H1 (cell line): ENCODE results near the gene PCIF1. TPM values are rescaled to one million over a fixed set of nuclear protein-coding genes. Genes with fewer than 3 reads are reported as not detected.

Experiments
- CTCF ChIA-PET: fragments of 300-600 bp; sonication (Branson Sonifier 250); formaldehyde crosslinking; loops from one replicate; lab custom pipeline; 2021; ENCODE audit not compliant: partially characterized antibody; lab: Charles Lee
- POLR2A ChIA-PET: fragments of 300-600 bp; sonication (Branson Sonifier 250); formaldehyde crosslinking; loops from one replicate; lab custom pipeline; 2021; ENCODE audit warnings: inconsistent platforms; ENCODE audit not compliant: partially characterized antibody; lab: Charles Lee
- DNase-seq, 2 experiments: peaks; one replicate each; pipeline versions ENCODE4 v3.0.0 to v3.0.0-alpha.2; 2010 to 2022; ENCODE audit warnings: low spot score in 2 of 2, low read depth in 1 of 2, mixed read lengths in 1 of 2
- FAIRE-seq: peaks from 2 replicates; lab custom pipeline; 2011; peaks lifted over from hg19 to GRCh38; lab: Jason Lieb, UNC
- H2AFZ ChIP-seq: 2 replicates; pipeline ENCODE4 v1.8.1; 2012; ENCODE audit warnings: low read length, inconsistent platforms
- H2AK5ac ChIP-seq: 2 replicates; pipeline ENCODE4 v1.6.1; 2013; ENCODE audit warnings: low read depth, low read length
- H2BK120ac ChIP-seq: replicated peaks from 2 replicates; pipeline ENCODE3; 2013; ENCODE audit warnings: low read depth, low read length, inconsistent platforms
- H2BK12ac ChIP-seq: 2 replicates; pipeline ENCODE4 v1.6.1; 2013; ENCODE audit warnings: low read depth, low read length
- H2BK15ac ChIP-seq: 2 replicates; pipeline ENCODE4 v1.6.1; 2013; ENCODE audit warnings: low read length
- H2BK20ac ChIP-seq: 2 replicates; pipeline ENCODE4 v1.6.1; 2013; ENCODE audit warnings: low read length
- H2BK5ac ChIP-seq: 2 replicates; pipeline ENCODE4 v1.6.1; 2013; ENCODE audit warnings: low read depth, low read length
- H3K14ac ChIP-seq: 2 replicates; pipeline ENCODE4 v1.6.1; 2013; ENCODE audit warnings: inconsistent platforms; ENCODE audit not compliant: insufficient read length
- H3K18ac ChIP-seq: 2 replicates; pipeline ENCODE4 v1.6.1; 2013; ENCODE audit warnings: low read length; ENCODE audit errors: extremely low read depth
- H3K23ac ChIP-seq: 2 replicates; pipeline ENCODE4 v1.6.1; 2013; ENCODE audit warnings: inconsistent platforms; ENCODE audit not compliant: insufficient read length
- H3K23me2 ChIP-seq: 2 replicates; pipeline ENCODE4 v1.6.1; 2013; ENCODE audit warnings: low read depth, low read length
- H3K27ac ChIP-seq: 2 replicates; pipeline ENCODE4 v1.6.1; 2011; ENCODE audit warnings: low read depth, low read length, inconsistent platforms
- H3K27me3 ChIP-seq, 4 experiments: replicated peaks in 1 of 4; 1 replicate in 1 of 4; 2 replicates in 3 of 4; pipeline versions ENCODE4 v1.6.1 to v1.8.1; 2011 to 2013; ENCODE audit warnings: low read length in 3 of 4, mild to moderate bottlenecking in 3 of 4, inconsistent platforms in 2 of 4, mixed read lengths in 2 of 4, moderate library complexity in 1 of 4; ENCODE audit not compliant: control insufficient read depth in 3 of 4, insufficient read depth in 3 of 4; ENCODE audit errors: extremely low read depth in 1 of 4
- H3K36me3 ChIP-seq, 4 experiments: 2 replicates each; pipeline versions ENCODE4 v1.6.1 to v1.8.1; 2011 to 2013; ENCODE audit warnings: mild to moderate bottlenecking in 4 of 4, low read length in 3 of 4, moderate library complexity in 2 of 4, control low read depth in 1 of 4, inconsistent platforms in 1 of 4; ENCODE audit not compliant: insufficient read depth in 4 of 4, control insufficient read depth in 2 of 4
- H3K4ac ChIP-seq: replicated peaks from 2 replicates; pipeline ENCODE3; 2013; ENCODE audit warnings: low read length, low read depth, mixed read lengths, inconsistent platforms; ENCODE audit not compliant: insufficient read length
- H3K4me1 ChIP-seq, 4 experiments: replicated peaks in 1 of 4; 1 replicate in 1 of 4; 2 replicates in 3 of 4; pipeline versions ENCODE4 v1.6.1 to v1.8.1; 2011 to 2013; ENCODE audit warnings: low read length in 3 of 4, inconsistent platforms in 2 of 4, mixed read lengths in 1 of 4; ENCODE audit not compliant: insufficient read depth in 4 of 4, control insufficient read depth in 3 of 4
- H3K4me2 ChIP-seq, 2 experiments: 2 replicates each; pipeline versions ENCODE4 v1.6.1 to v1.8.1; 2011 to 2013; ENCODE audit warnings: low read depth in 2 of 2, low read length in 2 of 2, control low read depth in 1 of 2, inconsistent platforms in 1 of 2, mild to moderate bottlenecking in 1 of 2; ENCODE audit not compliant: insufficient read depth in 1 of 2
- H3K4me3 ChIP-seq, 4 experiments: fragments of 200-600, 300-600 bp in 1 of 4; sonication (generic), shearing (Covaris generic), sonication (Bioruptor Twin) in 1 of 4; 2 replicates each; pipeline versions ENCODE4 v1.5.1 to v1.8.1; 2011 to 2016; ENCODE audit warnings: low read length in 4 of 4, low read depth in 3 of 4, control low read depth in 2 of 4, inconsistent platforms in 2 of 4, mild to moderate bottlenecking in 2 of 4, mixed read lengths in 1 of 4, moderate library complexity in 1 of 4; ENCODE audit not compliant: insufficient read depth in 2 of 4; ENCODE audit errors: extremely low read depth in 1 of 4
- H3K56ac ChIP-seq: replicated peaks from 2 replicates; pipeline ENCODE3; 2013; ENCODE audit warnings: low read depth, mild to moderate bottlenecking, mixed read lengths, low read length, inconsistent platforms; ENCODE audit not compliant: insufficient read length
- H3K79me1 ChIP-seq: 2 replicates; pipeline ENCODE4 v1.6.1; 2013; ENCODE audit warnings: low read depth, low read length, control low read depth
- H3K79me2 ChIP-seq, 2 experiments: 2 replicates each; pipeline versions ENCODE4 v1.6.1 to v1.8.1; 2012 to 2013; ENCODE audit warnings: low read length in 2 of 2, mild to moderate bottlenecking in 2 of 2, inconsistent platforms in 1 of 2; ENCODE audit not compliant: insufficient read depth in 2 of 2, control insufficient read depth in 1 of 2
- H3K9ac ChIP-seq, 4 experiments: replicated peaks in 1 of 4; 1 replicate in 1 of 4; 2 replicates in 3 of 4; pipeline versions ENCODE4 v1.6.1 to v1.8.1; 2011 to 2013; ENCODE audit warnings: low read depth in 3 of 4, low read length in 3 of 4, control low read depth in 2 of 4, mild to moderate bottlenecking in 2 of 4, moderate library complexity in 2 of 4, inconsistent platforms in 1 of 4; ENCODE audit errors: extremely low read depth in 1 of 4
- H3K9me3 ChIP-seq, 2 experiments: 2 replicates each; pipeline versions ENCODE4 v1.6.1 to v1.8.1; 2012 to 2013; ENCODE audit warnings: mild to moderate bottlenecking in 2 of 2, moderate library complexity in 2 of 2, control low read depth in 1 of 2, inconsistent platforms in 1 of 2, low read depth in 1 of 2, low read length in 1 of 2, mixed read lengths in 1 of 2; ENCODE audit not compliant: insufficient read depth in 2 of 2
- H4K20me1 ChIP-seq, 2 experiments: replicated peaks in 1 of 2; 2 replicates each; pipeline versions ENCODE3 to v1.8.1; 2011 to 2013; ENCODE audit warnings: inconsistent platforms in 2 of 2, low read length in 2 of 2, mild to moderate bottlenecking in 1 of 2; ENCODE audit not compliant: insufficient read depth in 2 of 2, control insufficient read depth in 1 of 2
- H4K5ac ChIP-seq: 2 replicates; pipeline ENCODE4 v1.6.1; 2013; ENCODE audit warnings: low read length, low read depth, mixed read lengths, inconsistent platforms; ENCODE audit not compliant: insufficient read length
- H4K8ac ChIP-seq: 2 replicates; pipeline ENCODE4 v1.8.0; 2013; ENCODE audit warnings: mild to moderate bottlenecking, moderate library complexity, low read length, inconsistent platforms; ENCODE audit not compliant: insufficient read depth; ENCODE audit errors: extremely low read depth
- H4K91ac ChIP-seq: replicated peaks from 2 replicates; pipeline ENCODE3; 2013; ENCODE audit warnings: low read length, mixed read lengths, inconsistent platforms; ENCODE audit not compliant: insufficient read length
- GABPA ChIP-seq: IDR thresholded peaks from 2 replicates; pipeline ENCODE4 v1.6.1; 2011; ENCODE audit warnings: mild to moderate bottlenecking, low read length, moderate library complexity, borderline replicate concordance; ENCODE audit not compliant: insufficient read depth
- KDM4A ChIP-seq: IDR thresholded peaks from one replicate; pipeline ENCODE4 v1.7.1; 2012; ENCODE audit warnings: low read depth, mild to moderate bottlenecking, moderate library complexity, low read length, inconsistent platforms; ENCODE audit not compliant: severe bottlenecking
- POLR2A ChIP-seq, 2 experiments: IDR thresholded peaks; 1 replicate in 1 of 2; 2 replicates in 1 of 2; pipeline ENCODE4 v1.6.1; 2011; ENCODE audit warnings: low read depth in 2 of 2, low read length in 2 of 2, mild to moderate bottlenecking in 2 of 2; ENCODE audit errors: control extremely low read depth in 1 of 2
- POLR2AphosphoS5 ChIP-seq: IDR thresholded peaks from 2 replicates; pipeline ENCODE4 v1.6.1; 2011; ENCODE audit warnings: low read depth, low read length
- SIX5 ChIP-seq: IDR thresholded peaks from 2 replicates; pipeline ENCODE4 v1.6.1; 2011; ENCODE audit warnings: mild to moderate bottlenecking, low read depth, low read length
- WGBS, 2 experiments: shearing (Covaris generic) in 1 of 2; methylation state at CpG; one replicate each; pipeline versions ENCODE4 v1.1.6 to v1.1.7; 2013 to 2015; ENCODE audit warnings: low lambda C conversion rate in 2 of 2, mixed read lengths in 2 of 2, inconsistent platforms in 1 of 2, low coverage in 1 of 2, missing lambda C conversion rate in 1 of 2; ENCODE audit not compliant: insufficient replicate concordance in 2 of 2, insufficient coverage in 1 of 2, insufficient read length in 1 of 2; ENCODE audit errors: extremely low coverage in 1 of 2, missing lambda C conversion rate in 1 of 2; 5-methylcytosine and 5-hydroxymethylcytosine counted together
- polyA plus RNA-seq, 7 experiments: library from polyadenylated mRNA; depleted of rRNA in 3 of 7; stranded (reverse) in 5 of 7; unstranded in 2 of 7; fragments of >200 nt in 5 of 7; fragments of 200-250 nt in 2 of 7; gene quantifications; 1 replicate in 5 of 7; 2 replicates in 1 of 7; 4 replicates in 1 of 7; pipeline versions ENCODE4 v1.2.1 to v1.2.3, GENCODE V29; 2011 to 2013; ENCODE audit warnings: missing spikeins in 2 of 7, mixed read lengths in 2 of 7
- total RNA-seq: library from RNA; stranded (reverse); fragmentation: NEBNext Ultra II Directional; extraction: Animal tissue kit (Norgen Biotek cat#: 25700); gene quantifications from 2 replicates; pipeline ENCODE4 v1.2.1, GENCODE V29; 2021

Gene PCIF1
- total and polyA plus RNA-seq, 2 of the 8 experiments (the other 6 are each of a cell fraction or from before 2014, with no cell fraction given): 30.3 to 30.6 TPM

DNA sequence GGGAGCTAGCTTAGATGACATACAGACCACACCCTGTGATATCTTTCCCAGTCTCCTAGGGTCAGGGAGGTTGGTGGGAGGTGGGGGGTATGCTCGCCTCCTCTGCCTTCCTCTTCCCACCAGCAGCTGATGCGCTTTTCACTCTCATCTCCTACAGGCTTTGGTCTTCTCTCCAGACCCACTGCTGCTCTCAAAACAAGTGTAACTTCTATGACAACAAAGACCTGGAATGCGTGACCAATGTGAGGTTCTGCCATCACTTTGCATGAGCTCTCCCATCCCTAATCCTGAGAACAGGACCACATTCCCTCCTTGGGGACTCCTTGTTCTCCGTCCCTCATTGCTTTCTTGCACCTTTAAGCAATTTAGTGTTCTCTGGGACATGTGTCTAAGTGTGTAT, 40.7 kb upstream of the PCIF1 start:
- H4K91ac ChIP-seq: no peak overlapping the region
- no peaks in the 10 kb centered on the region for H3K27me3 ChIP-seq
- peaks cover 0 to 6% of the 10 kb centered on the region in 2 experiments; a peak in 1 of 4 replicates for H3K79me2 ChIP-seq
- peaks cover 1% of the 10 kb centered on the region; the same call in 1 of the 2 replicates for H3K79me1 ChIP-seq
- H2BK5ac ChIP-seq: no peak overlapping the region
- H4K8ac ChIP-seq: no peak overlapping the region
- no peak overlapping the region for H3K9ac ChIP-seq
- no peak overlapping the region for H2BK15ac ChIP-seq
- TF ChIP-seq POLR2A (IDR thresholded peaks at IDR 0.05; ENCODE audit: control extremely low read depth in 1 of 2, low read depth in 2 of 2, low read length in 2 of 2): peak in 1 of 2 experiments; percentile 54; a peak in 1 of 3 replicates
- TF ChIP-seq KDM4A: no peak
- TF ChIP-seq GABPA: no peak
- TF ChIP-seq SIX5: no peak
- TF ChIP-seq POLR2AphosphoS5: peak; percentile 60; the same call in 1 of the 2 replicates
- H3K36me3 ChIP-seq: peaks cover 8 to 24% (median 19%) of the 10 kb centered on the region in 4 experiments
- POLR2A ChIA-PET: interaction anchor here (0.9 to 11.2 kb wide), 8 partner anchors 7 to 60 kb away, joined by 3 to 172 read pairs (median 40); partner anchors contain the start of genes PCIF1, PLTP and ZSWIM1
- no peak overlapping the region for H3K27ac ChIP-seq
- no peak for DNase-seq
- H4K20me1 ChIP-seq: peaks cover 0 to 13% of the 10 kb centered on the region in 2 experiments
- H3K18ac ChIP-seq: no peak overlapping the region
- no peak overlapping the region for H3K23ac ChIP-seq
- FAIRE-seq: no peak
- H4K5ac ChIP-seq: no peak overlapping the region
- H3K14ac ChIP-seq: no peak overlapping the region
- H2AK5ac ChIP-seq: no peak overlapping the region
- H3K4me2 ChIP-seq: no peak overlapping the region
- 80% methylated on average over 4 of the region's 4 CpGs; no CpG with 5 or more reads in 1 of the 2 experiments for WGBS, 2 experiments
- no peak overlapping the region for H2AFZ ChIP-seq
- H3K4ac ChIP-seq: no peak overlapping the region
- H2BK12ac ChIP-seq: no peak overlapping the region
- peaks cover 15% of the 10 kb centered on the region; the same call in 1 of the 2 replicates for H3K23me2 ChIP-seq
- no peak overlapping the region for H2BK120ac ChIP-seq
- H3K4me3 ChIP-seq: no peak overlapping the region
- no peak overlapping the region for H3K56ac ChIP-seq
- CTCF ChIA-PET: interaction anchor here (0.7 to 6.3 kb wide), 6 partner anchors 8 to 76 kb away, joined by 3 to 40 read pairs (median 12); no protein-coding TSS in a partner anchor
- no peaks in the 10 kb centered on the region for H3K9me3 ChIP-seq
- H3K4me1 ChIP-seq: peaks cover 0 to 10% (median 6%) of the 10 kb centered on the region in 4 experiments; a peak in 6 of 7 replicates
- H2BK20ac ChIP-seq: no peak overlapping the region
